Measurements from ENCODE around the gene FZD4.

Gene FZD4

DNA sequence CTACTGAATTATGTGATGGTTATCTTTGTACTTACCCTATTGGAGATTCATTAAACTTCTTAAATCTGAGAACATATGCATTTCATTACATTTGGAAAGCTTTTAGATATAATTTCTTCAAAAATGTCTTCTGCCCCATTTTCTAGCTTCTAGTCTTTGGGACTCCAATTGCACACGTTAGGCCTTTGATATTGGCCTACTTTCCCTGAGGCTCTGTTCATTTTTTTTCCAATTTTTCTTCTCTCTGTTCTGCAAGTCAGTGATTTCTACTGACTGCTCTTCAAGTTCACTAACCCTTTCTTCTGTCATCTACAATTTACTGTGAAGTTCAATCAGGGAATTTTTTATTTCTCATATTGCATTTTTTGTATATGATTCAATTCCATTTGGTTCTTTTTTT lies 43.0 kb downstream of the FZD4 start:
- no peak for DNase-seq (ENCODE audit: low read depth)

DNA sequence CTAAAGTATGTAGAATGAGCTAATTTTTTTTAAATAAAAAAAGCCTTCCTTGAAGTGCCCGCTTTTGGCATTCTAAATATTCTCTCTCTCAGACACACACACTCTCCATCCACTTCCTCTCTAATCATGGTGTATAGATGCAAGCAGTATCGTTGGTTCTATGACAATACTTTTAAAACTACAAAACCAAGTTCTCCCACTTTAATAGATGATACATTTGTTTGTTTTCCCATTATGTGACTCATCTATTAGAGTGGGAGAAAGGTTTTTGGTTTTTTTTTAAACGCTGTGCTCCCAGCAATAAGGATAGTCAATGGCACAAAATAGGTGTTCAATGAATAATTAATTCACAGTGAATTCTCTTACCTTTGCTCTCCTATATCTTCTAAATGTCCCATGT lies 44.6 kb downstream of the FZD4 start:
- no peak for DNase-seq (ENCODE audit: low read depth)

DNA sequence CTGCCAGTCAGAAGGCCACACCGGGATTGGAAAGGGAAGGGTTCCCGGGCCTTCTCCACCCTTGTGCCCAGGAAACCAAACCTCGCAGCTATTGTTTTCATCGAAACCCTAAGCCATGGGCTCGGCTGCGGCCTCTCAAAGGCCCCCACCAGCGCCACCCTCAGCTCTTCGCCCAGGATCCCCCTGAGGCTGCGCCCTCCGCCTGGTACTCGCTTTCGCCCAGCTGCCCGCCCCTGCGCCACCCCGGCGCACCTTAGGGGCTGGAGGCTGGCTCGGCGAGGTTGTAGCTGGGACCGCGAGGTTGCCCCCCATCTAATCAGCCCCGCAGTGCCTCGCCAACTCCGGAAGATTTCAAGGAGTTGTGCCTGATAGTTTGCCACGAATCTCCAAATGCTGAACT lies 49.0 kb downstream of the FZD4 start:
- no peak for DNase-seq (ENCODE audit: low read depth)

DNA sequence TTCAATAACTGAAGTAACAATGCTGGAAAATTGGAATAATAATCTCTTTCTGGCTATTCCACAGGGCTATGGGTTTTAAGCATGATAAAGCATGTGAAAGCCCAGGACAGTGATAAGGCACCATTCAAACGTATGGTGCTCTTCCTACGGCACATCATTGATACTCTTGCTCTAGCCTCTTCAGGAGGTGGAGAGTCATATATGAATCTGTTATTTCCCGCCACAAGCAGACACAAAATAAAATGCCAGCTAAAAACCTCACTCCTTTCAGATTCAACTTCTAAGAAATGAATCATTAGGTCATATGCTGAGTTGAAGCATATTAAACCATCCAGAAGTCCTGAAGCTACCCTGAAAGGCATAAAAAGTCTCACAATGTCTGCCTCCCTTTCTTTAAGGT lies 49.9 kb downstream of the FZD4 start:
- DNase-seq (ENCODE audit: low read depth): no peak

DNA sequence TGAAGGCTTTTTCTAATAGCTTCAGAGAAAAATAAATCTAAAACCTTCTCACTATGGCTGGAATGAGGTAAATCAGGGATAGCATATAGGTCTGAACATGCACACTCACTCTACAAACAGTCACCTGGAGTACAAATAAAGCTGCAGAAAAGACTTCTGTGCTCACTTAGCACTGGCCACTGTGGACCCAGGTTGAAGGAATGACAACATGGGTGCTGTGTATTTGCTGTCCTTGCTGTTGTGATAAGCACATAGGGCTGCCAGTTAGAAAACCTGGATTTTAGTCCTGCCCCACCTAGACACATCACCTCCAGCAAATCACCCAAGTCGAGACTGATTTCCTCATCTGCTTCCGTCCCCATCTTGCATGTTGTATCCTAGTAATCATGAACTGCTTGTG lies 51.2 kb downstream of the FZD4 start:
- no peak for DNase-seq (ENCODE audit: low read depth)

DNA sequence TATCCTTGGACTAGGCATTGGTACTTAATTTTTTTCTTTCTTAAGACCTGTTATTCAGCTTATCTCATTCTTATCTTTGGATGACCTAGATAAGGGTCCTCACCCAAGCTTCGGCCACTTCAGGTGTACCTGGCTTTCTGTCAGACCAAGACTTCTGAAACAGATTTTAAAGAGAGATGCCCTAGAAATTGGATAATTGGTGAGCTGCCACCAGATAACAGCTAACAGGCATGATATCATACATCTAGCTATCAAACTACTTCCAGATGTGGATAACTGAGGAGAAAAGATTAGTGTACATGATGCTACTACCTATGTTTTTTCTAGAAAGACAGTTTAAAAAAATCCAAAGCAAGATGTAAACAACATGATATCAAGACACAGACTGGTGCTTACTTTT lies 52.9 kb downstream of the FZD4 start:
- no peak for DNase-seq (ENCODE audit: low read depth)

DNA sequence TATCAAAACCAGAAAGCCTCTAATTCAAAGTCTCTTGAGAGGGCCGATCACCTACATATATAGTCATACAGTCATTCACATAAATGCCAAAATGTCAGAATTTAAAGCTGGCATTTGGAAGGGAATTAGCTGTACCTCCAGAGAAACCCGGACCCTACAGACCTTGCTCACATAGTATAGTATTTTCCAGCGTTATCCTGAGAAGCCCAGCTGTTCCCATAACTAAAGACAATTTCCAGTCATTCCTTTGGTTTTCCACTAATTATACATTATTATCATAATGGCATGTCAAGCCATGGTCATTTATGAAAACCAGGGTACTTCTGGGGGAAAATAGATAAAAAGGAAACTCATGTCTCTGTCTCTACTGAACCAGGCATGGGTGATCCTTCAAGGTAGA lies 53.6 kb downstream of the FZD4 start:
- no peak for DNase-seq (ENCODE audit: low read depth)

DNA sequence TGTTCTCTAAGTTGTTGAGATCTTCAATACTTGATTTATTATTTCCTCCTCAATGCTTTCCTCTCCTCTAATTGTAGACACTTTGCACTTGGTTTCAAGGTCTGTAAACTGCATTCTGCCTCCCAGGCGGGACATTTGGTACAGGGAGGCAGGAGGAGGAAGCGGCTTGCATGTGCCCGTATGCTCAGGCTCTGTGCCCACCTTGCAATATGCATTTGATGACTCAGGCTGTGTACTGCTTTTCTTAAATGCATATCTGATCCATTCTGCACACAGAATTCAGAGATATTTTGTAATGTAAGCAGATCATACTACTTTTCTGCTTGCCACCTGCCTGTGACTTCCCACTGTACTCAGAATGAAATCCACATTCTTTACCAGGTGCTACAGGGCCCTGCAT lies 55.0 kb downstream of the FZD4 start:
- DNase-seq (ENCODE audit: low read depth): no peak

DNA sequence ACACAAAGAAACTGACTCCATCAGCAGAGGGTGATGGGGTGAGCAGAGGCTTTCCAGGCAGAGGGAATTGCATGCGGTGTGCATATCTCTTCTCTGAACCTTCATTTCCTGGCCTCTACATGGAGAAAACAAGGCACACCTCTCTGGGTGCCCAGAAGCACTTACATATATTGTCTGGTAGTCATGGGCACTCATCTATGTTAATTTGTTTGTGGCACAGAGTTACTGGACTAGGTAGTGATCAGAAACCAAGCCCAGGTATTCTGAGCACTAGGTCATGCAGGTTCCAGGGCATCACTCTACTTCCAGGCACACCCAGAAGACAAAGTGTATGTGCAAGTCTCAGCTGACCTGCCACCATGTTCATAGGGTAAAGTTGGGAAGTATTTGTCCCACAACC lies 56.5 kb downstream of the FZD4 start:
- no peak for DNase-seq (ENCODE audit: low read depth)

DNA sequence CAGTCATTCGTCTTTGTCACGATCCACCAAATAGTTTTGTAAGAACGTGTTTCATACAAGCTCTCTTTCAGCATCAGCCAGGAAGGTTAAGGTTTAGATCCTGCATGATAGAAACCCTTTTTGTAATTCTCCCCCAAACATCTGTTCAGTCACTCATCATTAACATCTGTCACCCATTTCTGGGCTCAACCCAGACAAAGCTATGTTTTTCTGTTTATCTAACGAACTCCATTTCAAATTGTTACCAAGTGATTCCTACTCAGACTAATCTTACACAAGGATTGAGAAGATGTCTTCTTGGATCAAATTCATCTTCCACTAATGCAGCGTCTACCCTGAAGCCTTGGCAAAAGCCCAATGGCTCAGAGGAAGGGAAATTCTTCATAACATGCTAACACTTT lies 58.8 kb downstream of the FZD4 start:
- no peak for DNase-seq (ENCODE audit: low read depth)

All from T-helper 22 cell (primary cell).